Ishikawa (cell line): ENCODE results near the gene RELN.
A peak's percentile ranks its signal among the peaks of the same experiment; 100 is the strongest.

Experiments
- CEBPB ChIP-seq: IDR thresholded peaks from 2 replicates; pipeline ENCODE4 v1.6.1; 2012
- CREB1 ChIP-seq: IDR thresholded peaks from 2 replicates; pipeline ENCODE4 v1.6.1; 2012; ENCODE audit warnings: low read depth
- EGR1 ChIP-seq: IDR thresholded peaks from 2 replicates; pipeline ENCODE4 v1.6.1; 2012
- EP300 ChIP-seq: IDR thresholded peaks from 2 replicates; pipeline ENCODE4 v1.6.1; 2012; ENCODE audit warnings: borderline replicate concordance
- FOXM1 ChIP-seq: IDR thresholded peaks from 2 replicates; pipeline ENCODE4 v1.6.1; 2012; ENCODE audit warnings: low read depth, borderline replicate concordance
- MAX ChIP-seq: IDR thresholded peaks from 2 replicates; pipeline ENCODE4 v1.6.1; 2012
- NFIC ChIP-seq: IDR thresholded peaks from 2 replicates; pipeline ENCODE4 v1.6.1; 2012
- RAD21 ChIP-seq: IDR thresholded peaks from 2 replicates; pipeline ENCODE4 v1.6.1; 2012; ENCODE audit warnings: low read depth
- REST ChIP-seq: IDR thresholded peaks from 2 replicates; pipeline ENCODE4 v1.6.1; 2012; ENCODE audit warnings: low read depth, mild to moderate bottlenecking
- TAF1 ChIP-seq: IDR thresholded peaks from 2 replicates; pipeline ENCODE4 v1.6.1; 2012; ENCODE audit warnings: low read depth, mild to moderate bottlenecking
- TCF12 ChIP-seq: IDR thresholded peaks from 2 replicates; pipeline ENCODE4 v1.6.1; 2012; ENCODE audit warnings: low read depth
- TEAD4 ChIP-seq: IDR thresholded peaks from 2 replicates; pipeline ENCODE4 v1.6.1; 2012
- USF1 ChIP-seq: IDR thresholded peaks from 2 replicates; pipeline ENCODE4 v1.6.1; 2012
- YY1 ChIP-seq: IDR thresholded peaks from 2 replicates; pipeline ENCODE4 v1.6.1; 2012; ENCODE audit warnings: low read depth
- ZBTB7A ChIP-seq: IDR thresholded peaks from 2 replicates; pipeline ENCODE4 v1.6.1; 2012; ENCODE audit warnings: low read depth

Gene RELN

GRCh38 chr7:103668279-103668941 lies 321.0 kb downstream of the RELN start:
- TF ChIP-seq EP300: no peak
- TF ChIP-seq YY1: no peak
- TF ChIP-seq CEBPB: no peak
- no peak for TF ChIP-seq TCF12
- TF ChIP-seq RAD21: no peak
- no peak for TF ChIP-seq TEAD4
- TF ChIP-seq TAF1: no peak
- no peak for TF ChIP-seq ZBTB7A
- no peak for TF ChIP-seq CREB1
- no peak for TF ChIP-seq MAX
- TF ChIP-seq REST: no peak
- TF ChIP-seq EGR1: no peak
- no peak for TF ChIP-seq USF1
- TF ChIP-seq NFIC: no peak
- TF ChIP-seq FOXM1: no peak

- TF ChIP-seq MAX (no peak), NFIC (no peak), EGR1 (no peak), YY1 (no peak), CEBPB (no peak), TEAD4 (no peak), TCF12 (no peak), REST (no peak), CREB1 (no peak), FOXM1 (no peak), USF1 (no peak)
These were observed 323.1 kb downstream of the RELN start for GRCh38 chr7:103666326-103666725.

- TF ChIP-seq YY1 (no peak), CEBPB (no peak), RAD21 (peak; percentile 41; the same call in 1 of the 2 replicates), EGR1 (no peak), MAX (no peak), CREB1 (no peak)
These were observed 324.9 kb downstream of the RELN start for GRCh38 chr7:103664577-103664976.

GRCh38 chr7:103660455-103661371 lies 328.7 kb downstream of the RELN start:
- TF ChIP-seq TAF1 (no peak), CREB1 (no peak), RAD21 (no peak), REST (no peak), EGR1 (no peak), CEBPB (no peak), EP300 (no peak), USF1 (peak; percentile 62), NFIC (no peak), YY1 (no peak), FOXM1 (no peak), TEAD4 (peak; percentile 56; the same call in 1 of the 2 replicates), MAX (no peak; the same call in 1 of the 2 replicates)
